HG03103 (cell line): ENCODE results near the gene HS3ST5.

Source experiments
- ATAC-seq: cut with Tn5 transposase; IDR thresholded peaks from one replicate; pipeline ENCODE4 v1.9.1; 2021; ENCODE audit warnings: low read depth; ENCODE audit not compliant: unreplicated experiment

HS3ST5 gene

DNA sequence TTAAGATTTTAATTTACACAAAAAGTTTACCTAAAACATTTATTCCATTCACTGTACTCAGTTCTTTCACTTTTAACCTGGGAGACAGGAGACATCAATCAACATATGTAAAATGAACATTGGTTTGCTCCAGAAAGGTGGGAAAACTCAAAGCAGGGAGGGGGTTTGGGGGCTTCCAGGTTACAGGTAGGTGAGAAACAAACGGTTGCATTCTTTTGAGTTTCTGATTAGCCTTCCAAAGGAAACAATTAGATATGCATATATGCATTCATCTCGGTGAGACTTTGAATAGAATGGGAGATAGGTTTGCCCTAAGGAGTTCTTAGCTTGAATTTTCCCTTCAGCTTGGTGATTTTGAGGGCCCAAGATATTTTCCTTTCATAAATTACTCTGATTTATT is 333.6 kb downstream of the HS3ST5 start:
- no peak for ATAC-seq

DNA sequence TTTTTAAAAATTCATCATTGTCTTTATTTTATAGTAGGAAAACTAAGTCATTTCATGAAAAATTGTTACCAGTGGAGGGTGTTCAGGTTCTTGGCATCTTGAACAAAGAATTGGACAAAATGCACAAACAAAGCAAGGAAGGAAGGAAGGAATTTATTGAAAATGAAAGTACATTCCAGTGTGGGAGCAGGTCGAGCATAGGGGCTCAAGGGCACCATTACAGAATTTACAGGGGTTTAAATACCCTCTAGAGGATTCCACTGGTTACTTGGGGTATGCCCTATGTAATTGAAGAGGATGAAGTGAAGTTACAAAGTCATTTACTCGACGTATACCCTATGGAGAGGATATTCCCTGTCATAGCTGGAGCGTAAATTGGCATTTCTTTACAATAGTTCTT is 334.5 kb downstream of the HS3ST5 start:
- ATAC-seq = no peak

DNA sequence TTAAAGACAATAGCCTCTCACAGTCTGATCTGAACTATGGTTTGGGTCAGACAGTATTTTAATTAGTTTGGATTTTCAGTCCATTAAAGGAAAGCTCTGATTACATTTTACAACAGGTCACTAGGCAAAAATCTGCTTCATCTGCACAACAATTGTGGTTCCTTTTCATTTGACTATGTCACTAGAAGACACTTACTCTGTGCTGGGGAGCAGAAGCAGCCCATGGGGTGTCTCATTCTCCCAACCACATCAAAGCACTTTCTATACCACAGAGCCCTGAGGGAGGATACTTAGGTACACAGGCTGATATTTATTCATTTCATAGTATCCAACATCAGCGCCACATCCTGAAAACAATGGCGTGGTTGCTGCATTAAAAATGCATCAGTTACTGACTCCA is 335.3 kb downstream of the HS3ST5 start:
- ATAC-seq = peak; percentile 83
